SH-SY5Y (cell line): ENCODE results near the gene EPHA7.

Source experiments
- GATA2 ChIP-seq: IDR thresholded peaks from 2 replicates; pipeline ENCODE4 v1.6.1; 2011; ENCODE audit warnings: mild to moderate bottlenecking, low read depth, low read length
- GATA3 ChIP-seq: IDR thresholded peaks from 2 replicates; pipeline ENCODE4 v1.6.1; 2011; ENCODE audit warnings: low read depth, mild to moderate bottlenecking, low read length, moderate library complexity

DNA sequence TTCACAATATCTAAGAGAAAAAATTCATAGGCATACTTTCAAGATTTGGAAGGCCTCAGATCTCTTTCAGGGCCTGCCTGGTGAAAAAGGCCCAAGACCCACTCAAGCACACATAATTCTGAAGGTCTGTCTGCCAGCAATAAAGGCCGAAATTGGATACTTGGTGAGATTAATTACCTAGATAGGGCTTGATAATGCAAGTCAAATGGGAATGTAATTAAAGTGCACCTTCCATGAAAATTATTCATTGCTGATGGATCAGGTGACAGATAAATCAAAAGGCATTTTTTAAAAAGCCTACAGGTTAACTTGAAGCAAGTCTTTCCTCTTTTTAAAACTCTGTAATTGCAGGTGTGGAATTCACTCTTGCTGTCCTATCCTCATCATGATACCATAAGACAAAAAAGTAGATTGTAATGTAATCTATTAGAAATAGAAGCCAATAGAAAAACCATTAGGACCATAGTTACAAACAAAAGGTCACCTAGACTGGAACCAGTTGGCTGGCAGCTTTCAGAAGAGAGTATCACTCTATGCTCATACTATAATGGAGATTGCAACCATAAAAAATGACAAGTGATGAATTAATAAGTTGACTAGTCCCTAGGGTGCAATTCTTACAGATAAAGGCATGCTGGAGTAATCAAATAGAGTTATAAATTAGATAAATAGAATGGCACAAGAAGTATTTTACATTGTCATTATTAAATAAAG is 77.3 kb downstream of the EPHA7 start:
- TF ChIP-seq GATA2 (no peak), GATA3 (no peak)
